Astrocyte (in vitro differentiated cells and primary cell): Measurements from ENCODE around the gene TOR1B.

Source experiments
- CTCF ChIP-seq: IDR thresholded peaks from 2 replicates; pipeline ENCODE4 v1.5.1; 2011; ENCODE audit warnings: low read depth, mild to moderate bottlenecking, inconsistent platforms, low read length, moderate library complexity; ENCODE audit not compliant: insufficient read depth
- EZH2 ChIP-seq: IDR thresholded peaks from 2 replicates; pipeline ENCODE4 v1.6.1; 2012; ENCODE audit warnings: mild to moderate bottlenecking, low read length, inconsistent platforms; ENCODE audit not compliant: insufficient read depth

- no peak for TF ChIP-seq CTCF
- TF ChIP-seq EZH2, result no peak
Observed at GRCh38 chr9:129781131-129781530, 21.9 kb upstream of the TOR1B start.
